ENCODE measurements around the gene ITPK1.

ITPK1 gene

DNA sequence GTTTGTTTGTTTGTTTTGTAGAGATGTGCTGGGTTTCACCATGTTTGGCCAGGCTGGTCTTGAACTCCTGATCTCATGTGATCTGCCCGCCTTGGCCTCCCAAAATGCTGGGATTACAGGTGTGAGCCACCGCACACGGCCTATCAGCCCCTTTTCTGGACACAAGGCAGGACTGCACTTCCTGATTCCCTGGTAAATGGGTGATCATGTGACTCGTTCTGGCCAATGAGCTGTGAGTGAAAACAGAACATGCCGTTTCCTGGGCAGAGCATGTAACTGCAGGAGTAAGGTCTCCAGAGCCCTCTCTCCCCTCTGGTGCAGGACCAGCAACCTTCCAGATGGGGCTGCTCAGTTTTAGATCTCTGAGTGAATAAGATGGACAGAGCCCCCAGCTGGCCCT, 92.7 kb downstream of the ITPK1 start:
- DNase-seq, result no peak

DNA sequence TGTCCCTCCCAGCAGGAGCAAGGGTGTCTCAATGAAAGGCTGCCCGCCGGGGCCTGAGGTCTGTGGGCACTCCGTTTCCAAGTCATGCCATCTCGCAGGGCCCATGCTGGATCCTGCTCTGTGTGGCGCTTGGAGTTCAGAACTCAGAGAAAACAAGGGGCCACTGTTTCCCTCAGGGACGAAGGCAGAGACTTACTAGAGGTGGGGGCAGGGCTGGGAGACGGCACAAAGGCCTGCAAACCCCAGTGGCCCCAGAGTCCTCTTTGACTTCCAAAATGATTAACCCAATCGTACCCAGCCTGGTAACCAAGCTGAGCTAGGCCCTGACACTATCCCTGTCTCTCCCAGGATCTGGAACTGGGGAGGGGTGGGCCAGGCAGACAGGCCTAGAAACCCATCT, 95.8 kb downstream of the ITPK1 start:
- DNase-seq, result no peak

DNA sequence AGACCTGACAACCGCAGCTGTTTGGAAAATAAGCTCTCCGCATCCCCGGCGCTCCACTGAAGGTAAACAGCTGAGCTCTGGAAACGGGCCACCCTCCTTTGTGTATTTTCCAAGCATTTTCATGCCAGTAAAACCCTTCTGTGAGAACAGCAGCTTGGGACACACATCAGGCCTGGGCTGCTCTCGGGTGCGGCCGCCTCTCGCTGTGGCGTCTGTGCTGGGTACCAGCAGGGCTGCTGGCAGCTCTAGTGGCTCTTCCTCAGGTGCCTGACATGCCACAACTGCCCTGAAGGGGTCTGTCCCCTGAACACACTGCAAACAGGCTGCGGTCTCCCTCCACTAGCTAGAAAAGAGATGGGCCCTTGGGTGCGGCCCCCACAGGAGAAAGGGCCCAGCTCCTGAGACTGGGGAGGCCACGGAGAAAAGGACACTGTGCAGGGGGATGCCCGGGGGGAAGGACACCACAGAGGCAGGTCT, 96.3 kb downstream of the ITPK1 start:
- no peak for DNase-seq

DNA sequence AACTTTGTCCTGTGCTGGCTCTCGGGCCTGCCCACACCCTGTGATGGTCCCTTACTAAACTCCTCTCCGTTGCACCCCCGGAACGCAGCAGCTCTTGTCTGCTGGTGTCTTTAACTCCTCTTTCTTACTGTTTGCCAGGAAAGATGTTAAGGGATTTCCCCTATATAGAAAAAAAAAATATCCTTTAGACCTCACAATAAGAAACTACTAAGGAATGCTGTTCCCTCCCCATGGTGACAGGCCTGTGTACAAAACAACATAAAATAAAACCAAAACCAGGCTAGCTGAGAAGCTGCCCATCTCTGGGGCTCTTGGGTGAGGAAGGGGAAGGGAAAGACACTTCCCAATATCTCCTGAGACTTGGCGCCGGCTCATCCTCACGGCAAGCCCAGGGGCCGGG, 97.4 kb downstream of the ITPK1 start:
- DNase-seq, result no peak

DNA sequence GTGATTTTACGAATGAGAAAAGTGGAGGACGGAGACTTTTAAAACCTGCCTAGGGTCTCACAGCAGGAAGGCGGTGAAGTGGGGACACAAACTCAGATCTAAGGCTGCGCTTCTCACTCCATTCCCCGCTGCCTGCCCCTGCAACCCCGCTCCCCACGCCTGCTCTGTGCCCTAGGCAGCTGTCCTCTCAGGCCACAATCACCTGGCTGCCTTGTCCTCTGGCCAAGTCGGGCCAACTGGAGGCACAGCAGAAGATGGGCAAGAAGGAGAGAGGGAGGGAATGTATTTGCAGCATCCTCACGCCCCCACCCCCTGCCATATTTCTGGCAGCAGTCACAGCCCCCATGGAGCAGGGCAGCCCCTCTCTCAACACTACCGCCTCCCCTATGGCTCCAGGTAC, 97.8 kb downstream of the ITPK1 start:
- DNase-seq, result no peak

DNA sequence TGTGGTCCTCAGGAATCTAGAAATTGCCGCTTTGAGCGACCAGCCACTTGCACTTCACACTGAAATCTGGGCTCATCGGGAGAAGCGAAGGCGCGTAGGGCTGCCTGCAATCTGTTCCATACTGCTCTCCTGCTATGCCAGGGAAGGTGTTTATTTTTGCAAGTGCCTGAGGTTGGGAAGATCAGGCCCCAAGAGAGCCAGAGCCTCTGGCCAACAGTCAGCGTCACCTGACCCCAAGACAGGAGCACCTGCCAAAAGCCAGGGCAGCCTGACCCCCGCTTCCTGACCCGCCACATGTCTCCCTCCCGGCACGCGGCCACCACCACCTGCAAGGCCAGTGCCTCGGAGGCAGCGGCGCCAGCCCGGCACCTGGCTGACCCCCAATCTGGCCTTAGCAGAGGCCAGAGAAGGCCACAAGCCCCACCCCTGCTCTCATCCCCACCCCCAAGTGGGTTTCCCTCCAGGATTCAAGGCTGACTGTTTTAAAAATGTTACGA, 98.4 kb downstream of the ITPK1 start:
- DNase-seq, result no peak

DNA sequence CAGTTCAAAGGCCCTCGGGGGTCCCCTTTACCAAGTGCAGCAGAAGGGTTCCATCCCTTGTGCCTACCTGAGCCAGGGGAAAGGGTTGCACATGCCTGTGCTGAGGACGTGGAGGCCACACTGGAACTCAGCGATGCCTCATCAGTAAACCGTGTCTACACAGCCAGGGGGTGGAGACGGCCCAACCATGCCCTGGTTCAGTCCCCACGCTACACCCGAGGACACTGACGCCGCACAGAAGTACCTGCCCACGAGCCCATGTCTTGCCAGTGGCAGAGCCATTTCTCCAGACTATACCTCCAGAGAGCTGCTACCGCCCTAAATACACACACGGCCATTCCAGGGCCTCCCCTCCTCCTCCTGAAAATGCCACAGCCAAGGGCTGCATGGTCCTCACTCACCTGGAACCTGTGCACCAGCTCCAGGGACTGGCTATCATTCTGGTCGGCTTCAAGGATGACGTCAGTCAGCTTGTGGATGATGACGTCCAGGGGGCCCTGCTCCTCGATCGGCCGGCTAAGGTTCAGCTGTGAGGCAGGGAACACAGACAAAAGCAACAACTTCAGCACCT, 99.4 kb downstream of the ITPK1 start:
- no peak for DNase-seq

DNA sequence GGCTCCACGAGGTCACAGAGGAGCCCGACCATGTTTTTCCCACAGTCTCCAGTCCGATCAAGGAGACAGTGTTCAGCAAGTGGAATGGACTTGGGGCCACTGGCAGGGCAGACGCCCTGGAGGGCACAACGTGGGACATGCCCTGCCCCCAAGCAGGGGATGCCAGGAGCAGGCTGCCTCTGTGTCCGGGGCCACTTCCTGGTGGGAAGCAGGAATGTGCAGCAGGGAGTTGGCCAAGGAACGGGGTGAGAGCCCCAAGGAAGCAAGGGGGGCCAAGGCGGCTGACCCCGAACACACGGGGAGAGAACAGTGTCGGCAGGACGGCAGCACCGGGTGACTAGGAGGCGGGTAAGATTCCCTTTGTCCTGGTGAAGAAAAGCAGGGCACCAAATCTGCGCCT, 100.2 kb downstream of the ITPK1 start:
- DNase-seq, result no peak

DNA sequence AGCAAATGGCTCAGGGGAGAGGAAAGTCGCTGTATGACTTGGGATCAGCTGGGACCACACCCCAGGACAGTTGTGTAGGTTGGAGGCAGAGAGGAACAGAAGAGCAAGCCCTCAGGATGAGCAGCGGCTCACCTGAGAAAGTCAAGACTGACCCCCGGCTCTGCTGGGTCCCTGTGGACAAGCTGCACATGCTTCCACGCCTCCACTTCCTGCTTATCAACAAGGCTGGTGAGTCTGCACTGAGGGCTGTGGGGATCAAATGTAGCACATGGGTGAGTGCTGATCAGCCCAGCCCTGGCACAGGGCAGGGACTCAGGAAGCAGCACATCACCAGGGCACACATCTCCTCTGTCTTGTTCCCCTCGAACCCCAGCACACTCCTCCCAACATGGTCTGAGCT, 100.7 kb downstream of the ITPK1 start:
- no peak for DNase-seq

DNA sequence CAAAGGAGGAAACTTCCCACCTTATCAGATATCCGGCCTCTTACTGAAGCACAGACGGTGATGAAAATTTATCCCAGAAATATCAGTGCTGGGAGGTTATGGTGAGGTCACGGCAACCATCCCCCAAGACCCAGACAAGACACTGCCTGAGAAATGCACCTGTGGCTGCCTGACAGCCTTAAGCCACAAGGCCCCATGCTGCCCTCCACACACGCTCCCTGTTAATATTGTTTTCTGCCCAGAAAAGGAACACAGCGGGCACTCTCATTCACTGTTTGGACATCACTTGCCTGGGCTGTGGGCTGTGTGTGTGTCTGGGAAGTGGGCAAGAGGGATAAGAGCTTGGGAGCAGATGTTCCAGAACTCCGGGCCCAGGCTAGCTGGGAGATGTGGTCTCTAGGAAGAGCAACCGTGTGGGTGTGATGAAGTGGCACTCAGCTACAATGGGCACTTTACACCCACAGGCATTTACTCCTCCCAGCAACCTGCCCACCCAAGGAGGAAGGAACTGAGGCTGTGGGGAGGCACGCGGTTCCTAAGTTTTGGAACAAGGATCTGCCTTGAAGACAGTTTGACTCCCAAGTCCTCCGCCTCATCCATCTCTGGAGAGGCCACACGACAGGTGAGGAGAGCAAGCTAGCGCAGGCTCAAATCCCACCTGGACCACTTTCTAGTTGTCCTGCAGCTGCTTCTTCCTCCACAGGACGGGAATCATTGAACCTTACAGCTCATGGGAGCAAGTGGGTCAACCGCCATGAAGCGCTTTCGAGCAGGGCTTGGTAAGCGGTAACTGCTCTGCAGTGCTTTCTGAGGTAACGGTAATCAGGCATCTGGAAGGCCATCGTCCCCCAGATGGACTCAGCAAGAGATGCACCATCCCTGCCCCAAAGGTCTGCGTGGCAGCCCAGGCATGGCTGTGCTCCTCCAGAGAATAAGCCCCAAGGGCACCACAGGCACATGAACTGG, 101.4 kb downstream of the ITPK1 start:
- DNase-seq, result no peak

DNA sequence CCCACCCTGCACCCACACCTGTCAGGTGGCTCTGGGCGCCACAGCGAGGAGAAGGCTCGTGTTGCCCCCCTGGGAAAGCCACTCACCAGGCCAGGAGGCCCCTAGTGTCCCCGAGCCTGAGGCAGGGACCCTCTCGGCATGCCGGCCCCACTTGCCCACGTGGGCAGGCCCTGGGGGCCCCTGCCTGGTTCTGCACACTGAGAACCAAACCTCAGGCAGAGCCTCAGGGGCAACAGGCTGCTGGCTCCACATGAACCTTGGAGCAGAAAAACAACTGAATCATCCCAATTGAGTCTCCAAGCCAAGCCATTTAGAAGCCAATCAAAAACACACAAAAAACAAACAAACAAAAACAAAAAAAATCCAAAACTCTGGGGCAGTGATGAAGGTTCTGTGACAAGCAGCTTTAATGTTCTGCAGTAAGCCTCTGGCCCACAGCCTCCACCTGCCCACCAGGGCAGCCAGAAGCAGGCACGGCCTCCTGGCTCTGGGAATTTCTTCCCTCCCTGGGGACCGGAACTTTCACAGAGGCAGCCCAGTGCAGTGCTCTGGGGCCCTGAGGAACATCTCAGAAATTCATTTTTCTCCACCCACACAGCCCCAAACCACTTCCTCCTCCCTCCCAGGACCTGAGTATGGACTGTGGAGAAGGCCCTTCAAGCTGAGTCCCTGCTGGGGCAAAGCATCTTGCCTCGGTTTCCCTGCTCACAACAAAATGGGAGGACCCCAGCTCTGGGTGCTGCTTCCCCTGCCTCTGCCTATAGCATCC, 102.6 kb downstream of the ITPK1 start:
- no peak for DNase-seq

DNA sequence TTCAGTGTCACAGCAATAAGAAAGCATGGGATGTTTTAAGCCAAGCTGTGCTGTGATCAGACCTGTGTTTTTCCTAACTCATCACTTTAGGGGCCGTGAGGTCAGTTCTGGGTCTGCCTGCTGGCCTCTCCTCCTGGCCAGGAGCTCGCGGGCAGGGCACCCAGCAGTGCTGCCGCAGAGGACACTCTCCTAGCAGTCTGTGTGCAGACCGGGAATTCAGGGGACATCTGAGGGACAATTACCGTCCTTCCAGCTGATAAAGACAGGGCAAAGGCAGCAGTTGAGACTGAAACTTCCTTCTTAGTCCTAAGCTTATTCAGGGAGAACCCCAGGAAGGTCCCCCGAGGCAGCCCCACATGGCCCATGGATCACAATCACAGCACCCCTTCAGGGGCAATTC, 103.2 kb downstream of the ITPK1 start:
- DNase-seq, result no peak

DNA sequence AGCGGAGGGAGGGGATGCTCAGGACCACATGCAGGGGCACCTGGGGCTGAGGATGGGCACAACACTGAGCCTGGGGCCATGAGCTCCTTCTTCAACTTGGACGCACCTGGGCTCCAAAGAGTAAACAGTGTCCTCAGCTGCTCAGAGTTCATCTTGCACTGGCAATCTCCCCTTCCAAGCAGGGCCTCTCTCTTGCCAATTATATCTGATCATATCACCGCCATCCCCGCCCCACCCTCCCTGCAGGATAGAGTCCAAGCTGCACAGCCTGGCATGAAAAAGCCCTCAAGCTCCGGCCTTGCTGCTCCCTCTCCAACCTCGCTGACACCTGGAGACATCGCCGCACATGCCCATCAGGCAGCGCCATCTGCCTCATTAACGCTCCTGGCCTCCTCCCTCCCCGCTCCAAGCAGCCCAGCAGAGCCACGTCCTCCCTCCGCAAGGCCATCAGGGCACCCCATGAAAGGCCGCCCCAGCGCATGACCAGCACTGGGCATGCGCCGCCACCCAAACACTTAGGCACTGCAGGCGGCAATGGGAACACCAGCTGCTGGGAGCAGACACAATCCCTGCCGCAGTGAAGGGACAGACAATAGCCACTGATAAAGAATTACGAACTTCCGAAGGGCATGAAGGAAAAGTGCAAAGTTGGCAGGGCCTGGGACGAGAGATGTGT, 103.9 kb downstream of the ITPK1 start:
- DNase-seq, result no peak

DNA sequence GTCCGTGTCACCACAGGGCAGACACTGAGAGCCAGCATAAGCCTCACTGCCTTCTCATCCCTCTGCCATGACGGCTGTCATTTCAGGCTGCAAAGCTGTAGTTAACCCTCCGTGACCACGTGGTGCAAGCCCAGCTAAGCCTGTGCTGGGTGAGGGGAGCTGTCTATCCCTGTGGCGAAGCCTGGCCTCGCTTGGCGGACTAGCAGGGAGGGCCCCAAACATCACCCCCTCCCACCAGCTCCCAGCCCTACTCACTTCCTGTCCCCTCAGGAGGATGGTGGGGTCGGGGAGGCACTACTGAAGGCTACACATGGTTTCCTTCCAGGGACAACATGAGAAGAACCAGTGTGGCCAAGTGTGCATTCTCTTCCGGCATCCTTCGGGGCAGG, 104.6 kb downstream of the ITPK1 start:
- DNase-seq, result no peak

DNA sequence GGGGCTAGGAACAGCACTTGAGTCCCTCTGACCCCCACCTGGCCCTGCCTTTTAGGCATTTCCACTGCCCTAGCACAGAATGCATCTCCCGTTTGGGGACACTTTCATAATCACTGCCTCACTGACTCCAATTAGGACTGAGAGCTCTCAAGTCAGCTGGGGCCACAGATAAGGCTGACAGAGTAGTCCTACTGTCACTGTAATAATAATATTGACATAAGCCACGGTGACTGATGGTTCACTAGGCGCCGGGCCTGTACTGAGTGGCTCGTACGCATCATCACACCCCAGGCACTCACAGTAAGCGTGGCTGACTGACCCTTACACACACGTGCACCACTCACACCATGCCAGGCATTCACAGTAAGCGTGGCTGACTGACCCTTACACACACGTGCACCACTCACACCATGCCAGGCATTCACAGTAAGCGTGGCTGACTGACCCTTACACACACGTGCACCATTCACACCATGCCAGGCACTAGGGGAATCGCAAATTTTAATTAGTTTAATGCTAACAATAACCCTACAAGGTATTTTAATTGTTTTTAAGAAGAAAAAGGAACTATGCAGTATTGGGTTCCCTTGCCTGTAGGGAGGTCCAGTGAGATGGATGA, 105.1 kb downstream of the ITPK1 start:
- DNase-seq, result no peak

DNA sequence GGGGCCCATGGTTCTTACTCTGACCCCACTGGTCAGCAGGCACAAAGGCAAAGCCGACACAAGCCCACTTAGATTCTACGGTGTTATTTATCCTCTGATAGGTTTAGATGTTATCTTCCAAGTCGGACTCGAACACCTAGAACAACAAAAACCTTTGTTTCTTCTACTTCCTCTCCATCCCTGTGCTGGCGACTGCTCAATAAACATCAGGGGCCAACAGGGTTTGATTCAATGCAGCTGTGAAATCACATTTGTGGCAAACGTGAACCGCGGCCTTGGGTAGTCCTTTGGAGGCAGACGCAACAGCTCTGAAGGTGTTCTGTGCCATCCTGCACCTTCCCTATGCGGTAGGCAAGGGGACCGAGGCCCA, 105.6 kb downstream of the ITPK1 start:
- no peak for DNase-seq

DNA sequence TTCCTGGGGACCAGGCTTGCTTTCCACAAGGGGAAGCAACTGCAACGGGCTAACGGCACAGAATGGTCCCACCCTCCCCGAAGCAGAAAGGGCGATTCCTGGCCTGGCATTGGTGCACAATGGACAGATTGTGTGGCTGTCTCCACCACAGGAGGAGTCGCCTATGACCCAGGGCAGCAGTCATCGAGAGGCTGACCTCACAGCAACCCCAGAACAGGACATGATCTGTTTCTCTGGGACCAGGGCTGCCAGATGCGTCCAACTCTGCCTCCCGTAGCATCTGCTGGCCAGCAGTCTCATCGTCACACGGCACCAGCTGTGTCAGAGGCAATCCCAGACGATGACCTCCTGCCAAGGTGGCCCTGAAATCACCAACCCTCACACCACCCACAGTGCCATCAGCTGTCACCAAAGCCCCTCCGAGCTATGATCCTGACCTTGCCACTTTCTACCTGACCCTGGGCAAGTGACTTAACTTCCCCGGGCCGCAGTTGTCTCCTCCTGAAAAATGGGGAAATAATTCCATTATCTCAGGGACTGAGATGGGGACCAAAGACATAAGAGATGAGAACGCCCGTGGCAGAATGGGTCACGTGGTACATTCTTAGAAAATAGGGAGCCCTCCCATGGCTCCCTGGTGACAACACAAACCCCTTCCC, 106.1 kb downstream of the ITPK1 start:
- no peak for DNase-seq

DNA sequence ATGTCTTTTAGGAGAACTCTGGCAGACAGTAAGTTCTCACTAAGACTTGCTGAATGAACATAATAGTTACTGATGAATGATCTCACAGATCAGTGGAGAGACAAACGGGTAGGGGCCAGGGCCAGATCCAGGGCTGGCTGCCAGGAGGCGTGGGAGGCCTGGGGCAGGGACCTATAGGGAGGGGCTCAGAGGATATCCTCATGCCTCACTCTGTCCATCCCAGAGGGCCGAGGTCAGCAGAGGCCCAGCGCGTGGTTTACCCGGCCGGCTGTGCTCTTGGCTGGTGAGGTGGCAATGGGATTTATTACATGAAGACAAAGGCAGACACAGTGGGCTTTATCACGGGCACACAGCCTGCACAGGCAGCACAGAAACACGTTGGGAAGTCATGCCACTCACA, 107.3 kb downstream of the ITPK1 start:
- DNase-seq, result no peak

DNA sequence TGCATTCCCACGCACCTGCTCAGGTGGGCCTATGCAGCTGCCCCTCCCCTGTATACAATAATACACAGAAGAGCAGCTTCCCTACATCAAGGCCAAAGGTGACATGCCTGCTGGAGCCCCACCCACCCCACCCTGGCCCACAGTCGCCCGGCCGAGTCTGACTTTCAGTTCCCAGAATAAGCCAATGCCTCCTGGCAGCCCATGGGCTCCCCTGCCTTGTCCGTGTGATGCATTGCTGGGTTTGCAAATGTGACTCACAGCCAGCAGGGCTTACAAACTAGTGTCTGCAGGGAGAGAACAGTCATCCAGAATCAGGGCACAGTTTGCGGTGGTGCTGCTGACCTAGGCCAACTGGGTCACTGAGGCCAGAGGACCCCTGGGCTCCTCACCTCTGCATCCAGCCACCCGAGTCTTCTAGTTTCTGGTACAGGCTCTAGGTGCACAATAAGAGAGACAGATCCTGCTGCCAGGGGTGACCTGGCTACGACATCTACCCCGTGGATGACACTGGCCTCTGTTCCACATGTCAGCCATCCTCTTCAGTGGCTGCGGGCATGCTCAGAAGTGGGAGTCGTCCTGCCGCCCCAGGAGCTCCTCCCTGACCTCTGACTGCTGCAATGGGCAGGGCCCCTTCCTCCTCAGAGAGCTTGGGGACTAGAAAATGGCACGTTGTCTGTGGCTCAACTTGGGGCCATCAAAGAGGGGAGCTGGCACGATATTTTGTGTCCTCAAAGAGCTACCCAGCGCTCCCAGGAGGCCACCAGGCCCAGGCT, 108.3 kb downstream of the ITPK1 start:
- DNase-seq, result no peak

DNA sequence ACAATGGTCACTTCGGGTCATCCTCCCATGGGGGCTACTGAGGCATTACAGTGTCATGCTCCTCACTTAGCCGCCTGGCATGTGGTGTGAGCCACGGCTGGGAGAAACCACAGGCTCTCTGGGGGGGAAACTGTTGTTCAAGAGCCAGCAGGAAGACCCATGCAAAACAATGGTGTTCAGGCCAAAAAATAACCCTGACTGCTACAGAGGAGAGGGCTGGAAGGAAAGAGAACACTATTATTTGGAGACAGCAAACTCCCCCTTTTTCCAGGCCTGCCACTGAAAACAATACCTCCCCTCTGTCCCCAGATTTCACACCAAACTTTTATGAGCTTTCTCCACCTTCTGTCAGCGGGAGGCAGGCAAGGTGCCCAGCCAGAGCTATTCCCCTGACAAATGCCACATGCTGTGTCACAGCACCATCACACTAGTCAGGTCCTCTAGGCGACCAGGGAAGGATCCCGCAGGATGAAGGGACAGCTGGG, 109.1 kb downstream of the ITPK1 start:
- DNase-seq, result no peak

DNA sequence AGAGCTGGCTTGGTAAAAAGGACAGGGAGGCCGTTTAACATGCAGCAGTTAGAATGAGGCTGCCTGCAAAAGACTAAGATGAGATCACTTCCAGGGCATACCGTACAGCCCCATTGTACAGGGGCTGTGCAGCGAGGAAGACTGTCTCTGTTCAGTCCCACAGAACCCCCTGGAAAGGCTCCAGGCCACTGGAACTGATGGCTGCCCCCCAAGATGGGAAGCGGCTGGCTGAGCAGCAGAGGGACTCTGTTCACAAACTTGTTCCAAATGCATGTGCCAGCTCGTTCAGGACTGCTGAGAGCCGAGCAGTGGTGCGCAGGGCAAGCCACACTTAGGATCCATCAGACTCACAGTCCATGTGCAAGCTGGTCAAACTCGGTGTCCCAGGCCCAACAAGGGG, 109.9 kb downstream of the ITPK1 start:
- no peak for DNase-seq

Measured in KG1 (cell line).